SK-N-SH treated with all-trans-retinoic acid at 6 μM for 48 hours (cell line): ENCODE measurements around the gene HECTD1.

Experiments used
- CREB5 ChIP-seq: fragments of 250-450 bp; sonication (Bioruptor Pico); IDR thresholded peaks from 2 replicates; pipeline ENCODE4 v1.5.1; 2020; ENCODE audit warnings: low read depth, mild to moderate bottlenecking, moderate library complexity
- PATZ1 ChIP-seq: fragments of 250-450 bp; sonication (Bioruptor Pico); IDR thresholded peaks from 2 replicates; pipeline ENCODE4 v1.8.0; 2020; ENCODE audit warnings: mild to moderate bottlenecking, moderate library complexity, borderline replicate concordance
- TSHZ2 ChIP-seq: fragments of 250-450 bp; sonication (Bioruptor Pico); IDR thresholded peaks from 2 replicates; pipeline ENCODE4 v1.5.0; 2020; ENCODE audit warnings: mild to moderate bottlenecking, moderate library complexity

- TF ChIP-seq PATZ1 (CRISPR knock-in tag) (no peak), CREB5 (CRISPR knock-in tag) (no peak), TSHZ2 (CRISPR knock-in tag) (no peak)
These were observed 26.3 kb downstream of the HECTD1 start for GRCh38 chr14:31181271-31181670.
